Tibial artery (tissue), 4 donors: ENCODE measurements around the gene GBP7.

Experiments
- DNase-seq, 2 donors: peaks; one replicate each; pipeline ENCODE4 v3.0.0-alpha.2; 2019
- H3K27ac ChIP-seq, 2 donors: fragments of 200-600 bp; sonication (generic) in 1 of 2; 1 replicate in 1 of 2; 2 replicates in 1 of 2; pipeline ENCODE4 v1.5.1; 2018 to 2019; ENCODE audit warnings: mild to moderate bottlenecking in 1 of 2
- H3K27me3 ChIP-seq, 2 donors: fragments of 200-600 bp; sonication (generic) in 1 of 2; one replicate each; pipeline versions ENCODE4 v1.5.1 to v1.6.0; 2016 to 2019
- H3K36me3 ChIP-seq, 3 donors: fragments of 200-600 bp; sonication (generic) in 2 of 3; one replicate each; pipeline ENCODE4 v1.5.1; 2016 to 2019; ENCODE audit warnings: mild to moderate bottlenecking in 2 of 3
- H3K4me1 ChIP-seq, 4 donors: fragments of 200-600 bp; sonication (generic) in 2 of 4; 1 replicate in 3 of 4; 2 replicates in 1 of 4; pipeline ENCODE4 v1.5.1; 2016 to 2019
- H3K4me3 ChIP-seq, 2 donors: fragments of 200-600 bp; sonication (generic) in 1 of 2; 1 replicate in 1 of 2; 2 replicates in 1 of 2; pipeline ENCODE4 v1.5.1; 2018 to 2019; ENCODE audit warnings: mild to moderate bottlenecking in 2 of 2
- H3K9me3 ChIP-seq, 3 donors: fragments of 200-600 bp; sonication (generic) in 1 of 3; one replicate each; pipeline ENCODE4 v1.5.1; 2016 to 2019
- CTCF ChIP-seq, 2 experiments: fragments of 200-600 bp in 1 of 2; fragments of 450-650 bp in 1 of 2; IDR thresholded peaks; one replicate each; pipeline ENCODE4 v1.5.1; 2017 to 2019; ENCODE audit warnings: antibody characterized with exemption in 2 of 2, mild to moderate bottlenecking in 1 of 2, moderate library complexity in 1 of 2
- intact Hi-C: fragments of 100-400 bp; cut with DNase I; formaldehyde crosslinking; loops from one replicate; pipeline ENCODE4 v1.15.0; 2023; ENCODE audit warnings: low total_unique reads

Gene GBP7

GRCh38 chr1:89198491-89199072 lies 22.8 kb upstream of the GBP7 start, which contains the start of gene GBP4:
GBP4 (minus strand) TSS chr1:89198942; CDS start chr1:89198834, 108 bp downstream.
- Histone ChIP-seq H3K4me3 (peak within 1 kb of the TSS; percentile 50 to 53), H3K4me1 (no peaks in the 10 kb centered on the region), H3K36me3 (no peaks in the 10 kb centered on the region), H3K27ac (peak within 1 kb of the TSS; percentile 52 to 59), H3K9me3 (no peaks in the 10 kb centered on the region), H3K27me3 (no peaks in the 10 kb centered on the region)
- DNase-seq: peak in 1 of 2 donors; percentile 24
- no peak for TF ChIP-seq CTCF (IDR thresholded peaks at IDR 0.05)
- intact Hi-C loops: no loop called here

- H3K27me3 ChIP-seq: no peaks in the 10 kb centered on the region
- no peak for TF ChIP-seq CTCF (IDR thresholded peaks at IDR 0.05)
- no peaks in the 10 kb centered on the region for H3K36me3 ChIP-seq
- H3K9me3 ChIP-seq: no peaks in the 10 kb centered on the region
- intact Hi-C loops: no loop called here
- no peak for DNase-seq
- H3K4me1 ChIP-seq: no peaks in the 10 kb centered on the region
- H3K4me3 ChIP-seq: peak overlapping the region; percentile 50 to 53
- H3K27ac ChIP-seq: peak overlapping the region; percentile 52 to 59
Measured at GRCh38 chr1:89198081-89198480, 22.3 kb upstream of the GBP7 start.

- no peak for TF ChIP-seq CTCF (IDR thresholded peaks at IDR 0.05)
- Histone ChIP-seq H3K36me3 (no peaks in the 10 kb centered on the region), H3K27ac (no peak overlapping the region), H3K4me1 (no peaks in the 10 kb centered on the region), H3K27me3 (no peaks in the 10 kb centered on the region), H3K4me3 (no peak overlapping the region), H3K9me3 (no peaks in the 10 kb centered on the region)
- DNase-seq: no peak
- intact Hi-C loops: no loop called here
Measured at GRCh38 chr1:89195476-89195875, 19.7 kb upstream of the GBP7 start.

- Histone ChIP-seq H3K4me1 (no peaks in the 10 kb centered on the region), H3K27ac (no peak overlapping the region), H3K36me3 (no peaks in the 10 kb centered on the region), H3K4me3 (no peak overlapping the region), H3K9me3 (no peaks in the 10 kb centered on the region), H3K27me3 (no peaks in the 10 kb centered on the region)
- no peak for DNase-seq
- no peak for TF ChIP-seq CTCF (IDR thresholded peaks at IDR 0.05)
- intact Hi-C loops: no loop called here
Measured at GRCh38 chr1:89191314-89191713, 15.5 kb upstream of the GBP7 start.

- Histone ChIP-seq H3K4me1 (no peaks in the 10 kb centered on the region), H3K27me3 (no peaks in the 10 kb centered on the region), H3K27ac (no peak overlapping the region), H3K4me3 (no peak overlapping the region), H3K9me3 (no peaks in the 10 kb centered on the region), H3K36me3 (peaks cover 0 to 7% (median 0%) of the 10 kb centered on the region in 3 donors)
- no peak for TF ChIP-seq CTCF (IDR thresholded peaks at IDR 0.05)
- intact Hi-C loops: no loop called here
- DNase-seq: no peak
Measured at GRCh38 chr1:89190017-89190416, 14.2 kb upstream of the GBP7 start.

GRCh38 chr1:89179343-89179742 lies 3.5 kb upstream of the GBP7 start:
- Histone ChIP-seq H3K4me3 (no peak overlapping the region), H3K36me3 (peaks cover 0 to 16% (median 7%) of the 10 kb centered on the region in 3 donors), H3K4me1 (no peaks in the 10 kb centered on the region), H3K27ac (no peak overlapping the region), H3K27me3 (no peaks in the 10 kb centered on the region), H3K9me3 (peaks cover 0 to 7% (median 0%) of the 10 kb centered on the region in 3 donors)
- no peak for DNase-seq
- TF ChIP-seq CTCF (IDR thresholded peaks at IDR 0.05): no peak
- intact Hi-C loops: no loop called here
